ENCODE measurements around the gene ARHGAP8.

GRCh38 chr22:44860311-44860710 is 107.9 kb downstream of the ARHGAP8 start:
- TF ChIP-seq CTCF (IDR thresholded peaks at IDR 0.05; ENCODE audit: extremely low read depth in 1 of 2, insufficient read depth in 1 of 2, low read depth in 1 of 2, low read length in 2 of 2): no peak
- no peak for TF ChIP-seq EZH2 (IDR thresholded peaks at IDR 0.05; ENCODE audit: borderline replicate concordance, low read depth, low read length, severe bottlenecking)
- TF ChIP-seq GATA2 (IDR thresholded peaks at IDR 0.05; ENCODE audit: insufficient read depth, insufficient read length, low read depth, low read length): no peak
- TF ChIP-seq POLR2A (IDR thresholded peaks at IDR 0.05; ENCODE audit: low read depth, low read length): no peak
- no peak for TF ChIP-seq POLR2AphosphoS5 (IDR thresholded peaks at IDR 0.05; ENCODE audit: insufficient read depth, low read depth, low read length)
